GM12891 (cell line): ENCODE results near the gene PRG2.

Source experiments
- POLR2A ChIP-seq: IDR thresholded peaks from 2 replicates; pipeline ENCODE4 v1.6.1; 2011; ENCODE audit warnings: low read depth, low read length, control low read depth
- POLR2AphosphoS5 ChIP-seq: IDR thresholded peaks from 2 replicates; pipeline ENCODE4 v1.6.1; 2011; ENCODE audit warnings: low read depth, low read length, control low read depth
- TAF1 ChIP-seq: IDR thresholded peaks from 2 replicates; pipeline ENCODE4 v1.6.1; 2011; ENCODE audit warnings: low read depth, low read length, control low read depth

DNA sequence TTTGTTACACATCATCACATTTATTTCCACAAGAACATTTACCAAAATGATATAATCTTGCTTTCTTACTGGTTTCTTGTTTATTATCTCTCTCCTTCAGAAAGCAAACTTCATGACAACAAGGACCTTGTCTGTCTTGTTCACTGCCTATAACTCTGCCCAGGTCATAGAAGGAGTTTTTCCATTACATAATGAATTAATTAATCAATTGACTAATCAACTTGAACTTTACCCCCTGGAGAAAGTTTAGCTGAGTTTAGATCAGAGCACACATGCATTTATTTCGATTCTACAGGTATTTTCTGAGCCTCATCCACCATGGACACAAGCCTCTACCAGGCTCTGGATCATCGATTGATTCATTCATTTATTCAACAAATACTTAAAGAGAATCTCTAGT, 6.3 kb upstream of the PRG2 start:
- no peak for TF ChIP-seq POLR2A
- TF ChIP-seq POLR2AphosphoS5 = no peak
- TF ChIP-seq TAF1 = no peak
